Vagina (tissue), 2 donors: Measurements from ENCODE around the gene SUGCT. TPM values are rescaled to one million over a fixed set of nuclear protein-coding genes. Genes with fewer than 3 reads are reported as not detected.

ENCODE experiments used
- DNase-seq, 2 donors: peaks; one replicate each; pipeline ENCODE4 v3.0.0-alpha.2; 2017; ENCODE audit errors: extremely low spot score in 2 of 2
- H3K27ac ChIP-seq: fragments of 200-600 bp; sonication (generic); one replicate; pipeline ENCODE4 v1.5.1; 2019
- H3K27me3 ChIP-seq: fragments of 200-600 bp; sonication (generic); one replicate; pipeline ENCODE4 v1.5.1; 2019
- H3K36me3 ChIP-seq, 2 donors: fragments of 200-600 bp; sonication (generic); one replicate each; pipeline ENCODE4 v1.5.1; 2017 to 2019
- H3K4me1 ChIP-seq: fragments of 200-600 bp; sonication (generic); one replicate; pipeline ENCODE4 v1.5.1; 2019
- H3K4me3 ChIP-seq, 2 donors: fragments of 200-600 bp; sonication (generic); 1 replicate in 1 of 2; 2 replicates in 1 of 2; pipeline ENCODE4 v1.5.1; 2016 to 2019
- H3K9me3 ChIP-seq: fragments of 200-600 bp; sonication (generic); one replicate; pipeline ENCODE4 v1.5.1; 2019
- POLR2A ChIP-seq, 2 donors: fragments of 450-650 bp; IDR thresholded peaks; one replicate each; pipeline ENCODE4 v1.6.1; 2017; ENCODE audit warnings: antibody characterized with exemption in 2 of 2, mild to moderate bottlenecking in 2 of 2, moderate library complexity in 2 of 2
- POLR2AphosphoS5 ChIP-seq, 2 donors: sonication (generic); formaldehyde crosslinking; IDR thresholded peaks; one replicate each; pipeline ENCODE4 v1.9.0; 2017; ENCODE audit warnings: antibody characterized with exemption in 2 of 2, mild to moderate bottlenecking in 2 of 2, low read depth in 1 of 2; ENCODE audit not compliant: insufficient read depth in 1 of 2
- intact Hi-C: fragments of 100-400 bp; cut with DNase I; formaldehyde crosslinking; loops from one replicate; pipeline ENCODE4 v1.15.1; 2023
- total RNA-seq: library from RNA; depleted of rRNA; stranded (reverse); fragments of >200 nt; gene quantifications from one replicate; pipeline ENCODE4 v1.2.3, GENCODE V29; 2016
- TF ChIP-seq, protein P1 (sequence below), 3 experiments: fragments of 450-650 bp in 2 of 3; fragments of 200-600 bp in 1 of 3; sonication (generic) in 1 of 3; IDR thresholded peaks; one replicate each; pipeline ENCODE4 v1.5.1; 2017 to 2019; ENCODE audit warnings: antibody characterized with exemption in 3 of 3, mild to moderate bottlenecking in 2 of 3, moderate library complexity in 2 of 3

SUGCT gene
- total RNA-seq, 1 donor from 2014 or later, result 2.2 TPM

DNA sequence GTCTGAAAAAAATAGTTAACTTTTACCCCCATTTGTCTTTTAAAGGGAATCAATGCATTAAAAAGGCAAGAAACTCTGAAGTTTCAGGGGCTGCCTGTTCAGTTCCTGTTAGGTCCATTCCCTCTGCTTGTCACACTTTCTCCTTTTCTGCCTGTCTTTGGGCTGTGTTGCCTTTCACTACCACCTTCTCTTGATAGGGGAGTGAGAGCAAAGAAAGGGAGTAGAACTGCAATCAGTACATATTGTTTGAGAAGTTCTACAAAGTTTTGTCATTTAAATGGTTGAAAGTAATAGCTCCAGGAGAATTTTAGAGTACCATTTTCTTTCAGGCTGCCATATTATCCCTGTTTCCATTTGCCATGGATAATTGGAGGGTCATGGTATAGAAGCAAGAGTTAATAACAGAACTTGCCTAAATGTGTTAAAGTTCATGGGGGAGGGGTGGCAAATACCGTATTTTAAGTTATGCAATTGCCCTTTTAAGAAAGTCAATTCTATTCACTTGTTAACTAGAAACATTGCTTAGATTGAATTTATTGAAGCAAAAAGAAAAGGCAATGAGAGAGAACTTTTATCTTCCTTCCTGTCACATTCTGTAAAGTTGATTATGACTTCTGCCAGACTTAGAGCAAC, 39.0 kb upstream of the SUGCT start:
- Histone ChIP-seq H3K27ac (no peak overlapping the region), H3K4me1 (peaks cover 29% of the 10 kb centered on the region), H3K36me3 (peaks cover 0 to 47% of the 10 kb centered on the region in 2 donors), H3K9me3 (no peaks in the 10 kb centered on the region), H3K27me3 (no peaks in the 10 kb centered on the region), H3K4me3 (no peak overlapping the region)
- intact Hi-C loops, result no loop called here
- DNase-seq, result no peak
- TF ChIP-seq POLR2AphosphoS5 (IDR thresholded peaks at IDR 0.05; ENCODE audit: insufficient read depth in 1 of 2, low read depth in 1 of 2), result no peak
- no peak for TF ChIP-seq POLR2A (IDR thresholded peaks at IDR 0.05)
- TF ChIP-seq, protein P1, sequence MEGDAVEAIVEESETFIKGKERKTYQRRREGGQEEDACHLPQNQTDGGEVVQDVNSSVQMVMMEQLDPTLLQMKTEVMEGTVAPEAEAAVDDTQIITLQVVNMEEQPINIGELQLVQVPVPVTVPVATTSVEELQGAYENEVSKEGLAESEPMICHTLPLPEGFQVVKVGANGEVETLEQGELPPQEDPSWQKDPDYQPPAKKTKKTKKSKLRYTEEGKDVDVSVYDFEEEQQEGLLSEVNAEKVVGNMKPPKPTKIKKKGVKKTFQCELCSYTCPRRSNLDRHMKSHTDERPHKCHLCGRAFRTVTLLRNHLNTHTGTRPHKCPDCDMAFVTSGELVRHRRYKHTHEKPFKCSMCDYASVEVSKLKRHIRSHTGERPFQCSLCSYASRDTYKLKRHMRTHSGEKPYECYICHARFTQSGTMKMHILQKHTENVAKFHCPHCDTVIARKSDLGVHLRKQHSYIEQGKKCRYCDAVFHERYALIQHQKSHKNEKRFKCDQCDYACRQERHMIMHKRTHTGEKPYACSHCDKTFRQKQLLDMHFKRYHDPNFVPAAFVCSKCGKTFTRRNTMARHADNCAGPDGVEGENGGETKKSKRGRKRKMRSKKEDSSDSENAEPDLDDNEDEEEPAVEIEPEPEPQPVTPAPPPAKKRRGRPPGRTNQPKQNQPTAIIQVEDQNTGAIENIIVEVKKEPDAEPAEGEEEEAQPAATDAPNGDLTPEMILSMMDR (IDR thresholded peaks at IDR 0.05), result no peak

DNA sequence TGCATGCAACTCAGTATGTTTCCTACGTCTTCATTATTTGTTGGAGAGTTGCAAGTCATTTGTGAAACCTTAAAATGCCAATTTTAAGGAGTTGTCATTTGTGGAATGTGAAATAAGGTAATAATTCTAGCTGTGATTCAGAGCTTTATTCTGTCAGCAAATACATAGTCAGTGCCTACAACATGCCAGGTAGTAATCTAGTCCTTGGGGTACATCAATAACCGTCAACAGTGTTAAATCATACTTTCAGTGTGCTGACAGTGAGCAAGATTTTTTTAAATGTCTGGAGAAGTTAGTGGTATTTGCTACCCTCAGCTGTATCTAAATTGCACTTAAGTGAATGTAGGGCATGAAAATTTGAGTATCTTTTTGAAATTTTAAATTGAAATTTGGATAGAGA, 37.1 kb upstream of the SUGCT start:
- Histone ChIP-seq H3K27ac (no peak overlapping the region), H3K9me3 (no peaks in the 10 kb centered on the region), H3K4me3 (no peak overlapping the region), H3K27me3 (no peaks in the 10 kb centered on the region), H3K36me3 (peaks cover 0 to 38% of the 10 kb centered on the region in 2 donors), H3K4me1 (peaks cover 29% of the 10 kb centered on the region)
- no peak for DNase-seq
- TF ChIP-seq, protein P1 (IDR thresholded peaks at IDR 0.05), result no peak
- TF ChIP-seq POLR2A (IDR thresholded peaks at IDR 0.05) (no peak), POLR2AphosphoS5 (IDR thresholded peaks at IDR 0.05; ENCODE audit: insufficient read depth in 1 of 2, low read depth in 1 of 2) (no peak)
- intact Hi-C loops, result no loop called here

DNA sequence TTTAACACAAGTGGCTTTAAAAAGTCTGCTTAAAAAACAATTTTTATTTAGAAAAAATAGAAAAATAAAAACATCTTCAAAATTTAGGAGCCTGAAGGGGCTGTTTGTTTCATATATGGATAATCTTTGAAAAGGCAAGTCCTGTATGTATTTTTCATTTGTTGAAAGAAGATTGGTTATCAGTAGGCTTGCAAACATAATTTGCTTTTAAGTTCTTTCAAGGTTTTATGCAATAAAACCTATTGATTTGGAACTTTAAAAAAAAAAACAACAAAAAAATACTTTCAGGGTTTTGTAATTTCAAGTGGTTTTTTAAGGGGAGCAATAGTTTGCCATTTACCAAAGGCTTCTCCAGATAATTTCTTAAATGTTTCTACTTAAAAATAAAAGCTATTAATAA, 36.0 kb upstream of the SUGCT start:
- Histone ChIP-seq H3K9me3 (no peaks in the 10 kb centered on the region), H3K4me1 (peaks cover 29% of the 10 kb centered on the region), H3K4me3 (no peak overlapping the region), H3K27me3 (no peaks in the 10 kb centered on the region), H3K36me3 (peaks cover 0 to 28% of the 10 kb centered on the region in 2 donors), H3K27ac (no peak overlapping the region)
- TF ChIP-seq, protein P1 (IDR thresholded peaks at IDR 0.05), result no peak
- TF ChIP-seq POLR2AphosphoS5 (IDR thresholded peaks at IDR 0.05; ENCODE audit: insufficient read depth in 1 of 2, low read depth in 1 of 2) (no peak), POLR2A (IDR thresholded peaks at IDR 0.05) (no peak)
- intact Hi-C loops, result no loop called here
- DNase-seq, result no peak

DNA sequence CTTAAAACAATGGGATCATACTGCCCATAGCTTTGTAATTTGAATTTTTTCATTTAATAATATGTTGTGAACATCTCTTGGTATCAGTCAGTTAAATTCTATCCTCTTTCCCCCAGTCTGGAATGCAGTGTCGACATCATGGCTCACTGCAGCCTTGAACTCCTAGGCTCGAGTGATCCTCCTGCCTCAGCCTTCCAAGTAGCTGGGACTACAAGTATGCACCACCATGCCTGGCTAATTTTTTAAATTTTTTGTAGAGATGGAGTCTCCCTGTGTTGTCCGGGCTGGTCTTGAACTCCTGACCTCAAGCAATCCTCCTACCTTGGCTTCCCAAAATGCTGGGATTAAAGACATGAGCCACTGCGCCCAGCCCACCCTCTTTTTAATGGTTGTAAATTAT, 35.0 kb upstream of the SUGCT start:
- TF ChIP-seq, protein P1 (IDR thresholded peaks at IDR 0.05), result no peak
- TF ChIP-seq POLR2AphosphoS5 (IDR thresholded peaks at IDR 0.05; ENCODE audit: insufficient read depth in 1 of 2, low read depth in 1 of 2) (no peak), POLR2A (IDR thresholded peaks at IDR 0.05) (no peak)
- intact Hi-C loops, result no loop called here

DNA sequence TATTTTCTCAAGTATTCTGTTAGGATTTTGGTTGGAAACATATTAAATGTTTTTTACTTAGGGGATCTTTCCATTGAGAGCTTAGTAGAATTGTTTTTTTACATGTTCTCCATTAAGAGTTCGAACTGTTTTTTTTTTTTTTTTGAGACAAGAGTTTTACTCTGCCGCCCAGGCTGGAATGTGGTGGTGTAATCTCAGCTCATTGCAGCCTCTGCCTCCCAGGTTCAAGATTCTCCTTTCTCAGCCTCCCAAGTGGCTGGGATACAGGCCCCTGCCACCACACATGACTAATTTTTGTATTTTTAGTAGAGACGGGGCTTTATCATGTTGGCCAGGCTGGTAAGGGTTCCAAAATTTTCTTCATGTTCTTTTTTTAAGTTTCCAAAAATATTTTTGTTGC, 33.6 kb upstream of the SUGCT start:
- intact Hi-C loops, result no loop called here
- no peaks in the 10 kb centered on the region for H3K27me3 ChIP-seq
- no peaks in the 10 kb centered on the region for H3K9me3 ChIP-seq
- TF ChIP-seq, protein P1 (IDR thresholded peaks at IDR 0.05), result no peak
- TF ChIP-seq POLR2A (IDR thresholded peaks at IDR 0.05) (no peak), POLR2AphosphoS5 (IDR thresholded peaks at IDR 0.05; ENCODE audit: insufficient read depth in 1 of 2, low read depth in 1 of 2) (no peak)
- DNase-seq, result no peak
- peaks cover 29% of the 10 kb centered on the region for H3K4me1 ChIP-seq
- no peak overlapping the region for H3K27ac ChIP-seq
- H3K4me3 ChIP-seq, result no peak overlapping the region
- peaks cover 0 to 10% of the 10 kb centered on the region in 2 donors for H3K36me3 ChIP-seq

More for the DNA sequence above, 35.0 kb upstream of the SUGCT start:
- H3K36me3 ChIP-seq, result peaks cover 0 to 19% of the 10 kb centered on the region in 2 donors
- no peaks in the 10 kb centered on the region for H3K9me3 ChIP-seq
- no peak overlapping the region for H3K4me3 ChIP-seq
- H3K27ac ChIP-seq, result no peak overlapping the region
- no peaks in the 10 kb centered on the region for H3K27me3 ChIP-seq
- H3K4me1 ChIP-seq, result peaks cover 29% of the 10 kb centered on the region
- DNase-seq, result no peak
